ENCODE results near the gene NIFK.

NIFK gene

GRCh38 chr2:121736462-121737336 lies at the start of gene NIFK:
Gene NIFK, minus strand, starts transcription at chr2:121736875. Its CDS starts 25 bp downstream, at chr2:121736850.
- peak; percentile 99 for DNase-seq (ENCODE audit: low read depth)
- peak within 1 kb of the TSS; percentile 99 for H3K4me3 ChIP-seq (ENCODE audit: low read length)
- no peak for TF ChIP-seq CTCF (IDR thresholded peaks at IDR 0.05; ENCODE audit: insufficient read depth, low read depth, low read length, missing control alignments)

GRCh38 chr2:121783180-121783579 lies 46.5 kb upstream of the NIFK start:
- no peak for DNase-seq (ENCODE audit: low read depth)
- TF ChIP-seq CTCF (IDR thresholded peaks at IDR 0.05; ENCODE audit: insufficient read depth, low read depth, low read length, missing control alignments), result no peak

GRCh38 chr2:121778741-121779487 lies 42.2 kb upstream of the NIFK start:
- TF ChIP-seq CTCF (IDR thresholded peaks at IDR 0.05; ENCODE audit: insufficient read depth, low read depth, low read length, missing control alignments), result no peak
- H3K4me3 ChIP-seq (ENCODE audit: low read length), result no peak overlapping the region
- no peak for DNase-seq (ENCODE audit: low read depth)

More at GRCh38 chr2:121783180-121783579, 46.5 kb upstream of the NIFK start:
- no peak overlapping the region for H3K4me3 ChIP-seq (ENCODE audit: low read length)

- peak; percentile 87 for DNase-seq (ENCODE audit: low read depth)
- TF ChIP-seq CTCF (IDR thresholded peaks at IDR 0.05; ENCODE audit: insufficient read depth, low read depth, low read length, missing control alignments), result no peak
Measured at GRCh38 chr2:121777699-121778058, 41.0 kb upstream of the NIFK start.

GRCh38 chr2:121776885-121777698 lies 40.4 kb upstream of the NIFK start:
- H3K4me3 ChIP-seq (ENCODE audit: low read length), result no peak overlapping the region
- TF ChIP-seq CTCF (IDR thresholded peaks at IDR 0.05; ENCODE audit: insufficient read depth, low read depth, low read length, missing control alignments), result no peak
- DNase-seq (ENCODE audit: low read depth), result peak; percentile 5

More at GRCh38 chr2:121777699-121778058, 41.0 kb upstream of the NIFK start:
- no peak overlapping the region for H3K4me3 ChIP-seq (ENCODE audit: low read length)

- no peak overlapping the region for H3K4me3 ChIP-seq (ENCODE audit: low read length)
- no peak for TF ChIP-seq CTCF (IDR thresholded peaks at IDR 0.05; ENCODE audit: insufficient read depth, low read depth, low read length, missing control alignments)
- peak; percentile 22 for DNase-seq (ENCODE audit: low read depth)
Measured at GRCh38 chr2:121776361-121776760, 39.7 kb upstream of the NIFK start.
